Activated T-helper 17 cell treated with anti-CD3 and anti-CD28 coated beads, Interleukin-2, amount 50 U/mL, for 72 hours (primary cell): ENCODE data around the gene SRMS. TPM values are rescaled to one million over a fixed set of nuclear protein-coding genes. Genes with fewer than 3 reads are reported as not detected.
A peak's percentile ranks its signal among the peaks of the same experiment; 100 is the strongest.

Experiments used
- ATAC-seq: fragments of 150-1000 bp; cut with Tn5 transposase; replicated peaks from 2 replicates; pipeline ENCODE4 v1.10.0; 2021; ENCODE audit warnings: mild to moderate bottlenecking, moderate library complexity
- H3K27ac Mint-ChIP-seq: one replicate; pipeline ENCODE4 v1.8.0; 2022; ENCODE audit warnings: mixed read lengths
- H3K27me3 Mint-ChIP-seq: one replicate; pipeline ENCODE4 v1.8.0; 2022; ENCODE audit warnings: mixed read lengths
- H3K36me3 Mint-ChIP-seq: one replicate; pipeline ENCODE4 v1.8.0; 2022; ENCODE audit warnings: low read depth, mild to moderate bottlenecking, mixed read lengths
- H3K4me1 Mint-ChIP-seq: one replicate; pipeline ENCODE4 v1.8.0; 2022; ENCODE audit warnings: mixed read lengths
- H3K4me3 Mint-ChIP-seq: one replicate; pipeline ENCODE4 v1.8.0; 2022; ENCODE audit warnings: mild to moderate bottlenecking, mixed read lengths
- H3K9me3 Mint-ChIP-seq: one replicate; pipeline ENCODE4 v1.8.0; 2022; ENCODE audit warnings: mixed read lengths
- total RNA-seq, 2 donors: library from RNA; stranded (reverse); gene quantifications; one replicate each; pipeline ENCODE4 v1.2.3, GENCODE V29; 2022

The SRMS gene
- total RNA-seq, 2 donors from 2014 or later = not detected

DNA sequence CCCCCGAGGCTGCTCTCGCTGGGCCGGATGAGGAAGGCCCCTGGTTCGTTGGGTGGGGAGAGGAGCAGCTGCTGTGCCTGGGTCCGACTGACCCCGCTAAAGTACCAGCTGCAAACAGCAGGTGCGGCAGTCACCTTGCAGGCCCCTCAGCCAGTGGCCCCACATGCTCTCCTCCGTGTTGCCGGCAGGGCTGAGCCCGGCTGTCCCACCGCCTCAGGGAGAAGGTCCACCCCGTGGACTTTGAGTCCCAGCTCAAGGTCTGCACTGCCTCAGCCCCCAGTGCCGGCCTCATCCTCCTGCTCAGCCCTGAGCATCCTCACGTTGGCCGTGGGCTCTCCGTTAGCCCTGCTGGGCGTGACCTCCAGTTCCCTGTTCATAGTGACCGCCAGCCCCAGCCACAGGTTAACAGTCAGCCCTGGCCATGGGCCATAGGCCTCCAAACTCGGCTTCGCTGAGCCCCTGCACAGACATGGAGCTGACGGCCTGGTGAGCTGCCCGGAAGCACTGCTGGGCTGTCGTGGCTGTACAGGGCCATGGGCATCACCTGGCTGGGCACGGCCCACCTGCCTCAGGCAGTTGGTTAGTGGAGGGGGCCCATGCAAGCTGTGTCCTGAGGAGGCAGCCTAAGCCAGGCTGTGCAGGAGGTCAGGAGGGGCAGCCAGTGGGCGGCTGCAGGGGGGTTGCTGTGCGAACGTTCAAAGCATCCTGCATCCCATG, 3.1 kb downstream of the SRMS start:
- no peak overlapping the region for H3K4me3 Mint-ChIP-seq
- peaks cover 5% of the 10 kb centered on the region for H3K4me1 Mint-ChIP-seq
- no peak for ATAC-seq
- no peaks in the 10 kb centered on the region for H3K36me3 Mint-ChIP-seq
- H3K27ac Mint-ChIP-seq = no peak overlapping the region
- peaks cover 1% of the 10 kb centered on the region for H3K27me3 Mint-ChIP-seq
- no peaks in the 10 kb centered on the region for H3K9me3 Mint-ChIP-seq

DNA sequence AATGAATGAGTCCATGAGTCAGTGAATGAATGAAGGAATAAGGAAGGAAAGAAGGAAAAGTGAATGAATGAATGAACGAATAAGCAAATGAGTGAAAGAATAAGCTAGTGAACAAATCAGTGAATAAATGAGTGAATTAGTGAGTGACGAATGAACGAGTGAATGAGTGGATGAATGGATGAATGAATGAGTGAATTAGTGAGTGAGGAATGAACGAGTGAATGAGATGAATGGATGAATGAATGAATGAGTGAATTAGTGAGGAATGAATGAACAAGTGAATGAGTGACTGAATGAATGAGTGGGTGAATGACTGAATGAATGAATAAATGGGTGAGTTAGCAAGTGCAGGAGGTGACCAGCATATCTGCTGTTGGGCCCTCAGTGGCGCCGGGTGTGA, 3.8 kb downstream of the SRMS start:
- no peak for ATAC-seq

DNA sequence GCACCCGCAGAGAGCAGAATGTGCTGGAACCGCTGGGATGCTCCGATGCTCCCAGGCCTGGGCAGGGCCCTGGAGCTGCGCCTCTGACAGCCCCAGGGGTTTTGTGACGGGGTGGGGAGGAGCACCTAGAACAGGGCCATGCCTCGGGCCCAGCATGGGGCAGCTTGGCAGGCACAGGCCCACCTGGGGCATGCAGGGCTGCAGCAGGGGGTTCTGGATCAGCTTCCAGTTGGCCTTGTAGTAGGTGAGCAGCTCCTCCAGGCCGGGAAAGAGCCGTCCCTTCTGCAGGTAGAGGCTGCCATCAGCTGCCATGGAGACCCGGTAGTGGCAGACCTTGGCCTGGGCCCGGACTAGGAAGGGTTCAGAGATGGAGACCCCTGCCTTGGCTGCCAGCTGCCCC, 4.4 kb downstream of the SRMS start:
- no peak overlapping the region for H3K4me3 Mint-ChIP-seq
- peaks cover 5% of the 10 kb centered on the region for H3K4me1 Mint-ChIP-seq
- no peaks in the 10 kb centered on the region for H3K9me3 Mint-ChIP-seq
- no peaks in the 10 kb centered on the region for H3K36me3 Mint-ChIP-seq
- no peak overlapping the region for H3K27ac Mint-ChIP-seq
- no peaks in the 10 kb centered on the region for H3K27me3 Mint-ChIP-seq
- ATAC-seq = no peak

More for the DNA sequence above, 3.8 kb downstream of the SRMS start:
- Mint-ChIP-seq H3K4me1 (peaks cover 5% of the 10 kb centered on the region), H3K27me3 (no peaks in the 10 kb centered on the region), H3K4me3 (no peak overlapping the region), H3K9me3 (no peaks in the 10 kb centered on the region), H3K27ac (no peak overlapping the region), H3K36me3 (no peaks in the 10 kb centered on the region)

DNA sequence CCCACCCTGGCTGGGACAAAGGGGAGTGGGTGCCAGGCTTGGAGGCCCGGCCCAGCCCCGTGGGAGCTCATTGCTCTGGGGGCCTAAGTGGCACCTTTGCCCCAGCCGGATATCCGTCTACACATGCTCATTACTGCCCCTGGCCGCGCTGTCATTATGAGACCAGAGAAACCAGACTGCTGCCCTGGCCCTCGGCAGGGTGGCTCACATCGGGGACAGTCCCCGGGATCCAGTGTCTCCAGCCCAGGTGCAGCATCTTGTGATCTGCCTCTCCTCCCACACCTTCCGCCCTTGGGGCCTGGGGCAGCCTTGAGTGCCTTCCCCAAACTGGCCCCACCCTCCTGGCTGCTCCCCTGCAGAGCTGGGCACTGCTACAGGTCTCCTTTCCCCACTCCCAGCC, 4.9 kb downstream of the SRMS start:
- no peak overlapping the region for H3K4me3 Mint-ChIP-seq
- no peak overlapping the region for H3K27ac Mint-ChIP-seq
- no peaks in the 10 kb centered on the region for H3K36me3 Mint-ChIP-seq
- H3K27me3 Mint-ChIP-seq = no peaks in the 10 kb centered on the region
- H3K9me3 Mint-ChIP-seq = no peaks in the 10 kb centered on the region
- ATAC-seq = no peak
- peaks cover 5% of the 10 kb centered on the region for H3K4me1 Mint-ChIP-seq

DNA sequence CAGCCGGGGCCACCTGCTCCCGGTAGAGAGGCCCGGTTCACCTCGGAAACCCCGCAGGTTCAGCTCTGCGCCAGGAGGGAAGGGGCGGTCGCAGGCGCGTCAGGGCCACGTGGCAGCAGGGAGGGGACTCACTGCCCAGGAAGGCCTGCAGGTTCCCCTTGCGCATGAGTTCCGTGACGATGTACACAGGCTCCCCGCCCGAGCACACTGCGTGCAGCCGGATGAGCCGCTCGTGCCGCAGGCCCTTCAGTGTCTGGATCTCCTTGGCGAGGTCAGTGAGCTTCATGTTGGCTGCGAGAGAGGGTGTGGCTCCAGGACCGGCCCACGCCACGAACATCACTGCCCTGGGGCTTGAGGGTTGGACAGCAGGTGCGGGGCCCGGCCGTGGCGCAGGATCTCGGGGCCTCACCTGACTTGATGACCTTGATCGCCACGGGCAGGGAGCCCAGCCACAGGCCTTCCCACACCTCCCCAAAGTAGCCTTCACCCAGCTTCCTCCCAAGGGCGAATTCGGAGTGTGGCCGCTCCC, 5.5 kb downstream of the SRMS start:
- no peak overlapping the region for H3K27ac Mint-ChIP-seq
- no peak for ATAC-seq
- no peak overlapping the region for H3K4me3 Mint-ChIP-seq
- no peaks in the 10 kb centered on the region for H3K27me3 Mint-ChIP-seq
- H3K9me3 Mint-ChIP-seq = no peaks in the 10 kb centered on the region
- H3K36me3 Mint-ChIP-seq = no peaks in the 10 kb centered on the region
- peaks cover 5% of the 10 kb centered on the region for H3K4me1 Mint-ChIP-seq

DNA sequence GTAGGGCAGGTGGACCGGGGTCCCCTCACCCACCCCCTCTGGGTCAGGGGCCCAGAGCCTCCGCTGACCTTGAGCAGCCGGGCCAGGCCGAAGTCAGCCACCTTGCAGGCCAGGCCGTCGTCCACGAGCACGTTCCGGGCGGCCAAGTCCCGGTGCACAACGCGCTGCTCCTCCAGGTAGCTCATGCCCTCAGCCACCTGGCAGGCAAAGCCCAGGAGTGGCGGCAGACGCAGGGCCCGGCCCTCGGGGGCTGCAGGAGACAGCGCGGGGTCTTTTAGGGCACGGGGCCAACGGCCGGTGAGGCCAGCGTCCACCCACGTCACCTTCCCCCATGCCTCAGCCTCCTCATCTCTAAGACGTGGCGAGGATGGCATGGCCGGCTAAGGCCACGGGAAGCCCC, 6.2 kb downstream of the SRMS start:
- H3K36me3 Mint-ChIP-seq = no peaks in the 10 kb centered on the region
- no peak overlapping the region for H3K27ac Mint-ChIP-seq
- no peaks in the 10 kb centered on the region for H3K9me3 Mint-ChIP-seq
- H3K4me1 Mint-ChIP-seq = peaks cover 5% of the 10 kb centered on the region
- ATAC-seq = no peak
- H3K4me3 Mint-ChIP-seq = no peak overlapping the region
- H3K27me3 Mint-ChIP-seq = no peaks in the 10 kb centered on the region

DNA sequence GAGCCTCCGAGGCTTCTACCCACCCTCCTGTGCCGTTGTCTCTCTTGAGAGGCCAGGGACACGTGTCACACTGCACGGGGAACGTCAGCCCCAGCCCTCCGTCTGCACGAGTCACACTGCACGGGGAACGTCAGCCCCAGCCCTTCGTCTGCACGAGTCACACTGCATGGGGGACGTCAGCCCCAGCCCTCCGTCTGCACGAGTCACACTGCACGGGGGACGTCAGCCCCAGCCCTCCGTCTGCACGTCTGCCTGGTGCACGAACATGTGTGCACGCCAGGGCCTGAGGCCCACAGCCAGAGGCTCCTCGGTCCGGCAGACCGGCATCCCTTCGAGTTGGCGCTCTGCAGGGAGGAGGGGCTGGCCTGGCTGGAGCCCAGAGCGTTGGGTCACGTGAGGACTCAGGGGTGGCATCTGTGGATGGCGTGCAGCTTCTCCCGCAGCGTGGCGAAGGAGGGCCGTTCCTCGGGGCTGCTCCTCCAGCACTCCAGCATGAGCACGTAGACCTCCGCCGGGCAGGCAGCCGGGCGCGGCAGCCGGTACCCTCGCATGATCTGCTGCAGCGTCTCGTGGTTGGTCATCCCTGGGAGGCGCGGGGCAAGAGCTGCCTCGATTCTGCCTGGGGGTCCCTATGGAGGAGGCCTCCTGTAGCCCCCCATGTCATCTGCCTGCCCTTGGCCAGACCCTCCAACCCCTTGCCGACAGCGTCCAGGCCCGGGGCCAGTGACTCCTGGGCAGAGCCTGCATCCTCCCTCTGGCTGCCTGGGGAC, 6.9 kb downstream of the SRMS start:
- H3K36me3 Mint-ChIP-seq = no peaks in the 10 kb centered on the region
- H3K4me1 Mint-ChIP-seq = peaks cover 5% of the 10 kb centered on the region

DNA sequence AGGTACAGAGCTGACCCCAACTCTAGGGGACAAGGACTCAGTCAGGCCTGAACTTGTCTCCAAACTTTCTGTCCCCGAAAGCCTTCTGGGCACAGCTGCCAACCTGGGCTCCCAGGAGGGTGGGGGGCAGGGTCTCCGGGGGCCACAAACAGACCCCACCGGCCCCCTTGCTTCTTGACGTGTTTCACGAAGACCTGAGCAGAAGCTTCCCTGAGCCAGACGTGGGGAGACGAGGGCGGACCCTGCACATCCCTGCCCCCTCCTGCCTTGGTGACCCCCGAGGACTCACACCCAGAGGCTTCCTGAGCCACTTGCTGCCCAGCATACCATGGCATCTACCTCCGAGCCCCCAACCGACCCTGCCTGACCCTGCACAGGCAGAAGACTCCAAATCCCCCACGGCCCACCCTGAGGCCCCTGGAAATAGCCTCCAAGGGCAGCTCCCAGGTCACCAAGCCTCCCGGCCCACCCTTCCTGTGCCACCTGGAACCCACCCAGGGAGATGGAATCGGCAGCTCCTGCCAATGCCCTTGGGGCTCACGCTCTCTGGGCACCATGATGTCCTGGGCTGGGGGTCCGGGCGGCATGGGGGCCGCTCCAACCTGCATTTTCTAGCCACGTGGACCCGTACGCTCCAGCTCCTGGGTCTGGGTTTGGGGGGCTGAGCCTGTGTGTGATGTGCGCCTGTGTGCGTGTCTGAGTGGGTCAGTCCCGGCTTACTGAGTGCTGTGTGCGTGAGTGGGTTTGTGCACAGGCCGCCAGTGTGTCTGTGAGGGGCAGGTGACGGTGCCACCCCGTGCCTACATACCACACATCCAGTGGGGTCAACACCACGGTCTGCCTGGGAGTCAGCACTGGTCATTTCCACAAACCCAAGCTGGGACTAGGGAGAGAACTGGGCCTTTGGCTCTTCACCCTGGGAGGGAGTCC, 7.8 kb downstream of the SRMS start:
- Mint-ChIP-seq H3K9me3 (no peaks in the 10 kb centered on the region), H3K27ac (no peak overlapping the region), H3K4me1 (peaks cover 5% of the 10 kb centered on the region), H3K27me3 (no peaks in the 10 kb centered on the region), H3K36me3 (no peaks in the 10 kb centered on the region), H3K4me3 (no peak overlapping the region)
- ATAC-seq = no peak

More for the DNA sequence above, 6.9 kb downstream of the SRMS start:
- H3K4me3 Mint-ChIP-seq = no peak overlapping the region
- H3K9me3 Mint-ChIP-seq = no peaks in the 10 kb centered on the region
- H3K27ac Mint-ChIP-seq = no peak overlapping the region
- ATAC-seq = no peak
- no peaks in the 10 kb centered on the region for H3K27me3 Mint-ChIP-seq

DNA sequence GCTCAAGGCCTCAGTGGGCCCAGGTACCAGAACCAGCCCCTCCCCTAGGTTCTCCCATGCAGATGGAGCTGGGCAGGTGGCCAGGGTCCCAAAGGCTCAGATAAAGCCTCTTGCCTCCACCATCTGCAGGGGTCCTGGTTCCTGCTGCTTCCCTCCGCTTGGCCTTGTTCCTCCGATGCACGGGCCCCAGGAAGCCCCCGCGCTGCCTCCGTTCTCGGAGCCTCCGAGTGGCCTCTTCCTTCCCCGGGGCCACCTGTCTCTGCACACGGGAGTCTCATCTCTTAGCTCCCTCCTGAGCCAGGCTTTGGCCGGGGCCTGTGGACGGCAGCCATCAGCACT, 8.5 kb downstream of the SRMS start:
- H3K4me1 Mint-ChIP-seq = peaks cover 5% of the 10 kb centered on the region
- no peaks in the 10 kb centered on the region for H3K9me3 Mint-ChIP-seq
- H3K27me3 Mint-ChIP-seq = no peaks in the 10 kb centered on the region
- H3K36me3 Mint-ChIP-seq = no peaks in the 10 kb centered on the region
- no peak for ATAC-seq
- H3K27ac Mint-ChIP-seq = no peak overlapping the region
- no peak overlapping the region for H3K4me3 Mint-ChIP-seq

DNA sequence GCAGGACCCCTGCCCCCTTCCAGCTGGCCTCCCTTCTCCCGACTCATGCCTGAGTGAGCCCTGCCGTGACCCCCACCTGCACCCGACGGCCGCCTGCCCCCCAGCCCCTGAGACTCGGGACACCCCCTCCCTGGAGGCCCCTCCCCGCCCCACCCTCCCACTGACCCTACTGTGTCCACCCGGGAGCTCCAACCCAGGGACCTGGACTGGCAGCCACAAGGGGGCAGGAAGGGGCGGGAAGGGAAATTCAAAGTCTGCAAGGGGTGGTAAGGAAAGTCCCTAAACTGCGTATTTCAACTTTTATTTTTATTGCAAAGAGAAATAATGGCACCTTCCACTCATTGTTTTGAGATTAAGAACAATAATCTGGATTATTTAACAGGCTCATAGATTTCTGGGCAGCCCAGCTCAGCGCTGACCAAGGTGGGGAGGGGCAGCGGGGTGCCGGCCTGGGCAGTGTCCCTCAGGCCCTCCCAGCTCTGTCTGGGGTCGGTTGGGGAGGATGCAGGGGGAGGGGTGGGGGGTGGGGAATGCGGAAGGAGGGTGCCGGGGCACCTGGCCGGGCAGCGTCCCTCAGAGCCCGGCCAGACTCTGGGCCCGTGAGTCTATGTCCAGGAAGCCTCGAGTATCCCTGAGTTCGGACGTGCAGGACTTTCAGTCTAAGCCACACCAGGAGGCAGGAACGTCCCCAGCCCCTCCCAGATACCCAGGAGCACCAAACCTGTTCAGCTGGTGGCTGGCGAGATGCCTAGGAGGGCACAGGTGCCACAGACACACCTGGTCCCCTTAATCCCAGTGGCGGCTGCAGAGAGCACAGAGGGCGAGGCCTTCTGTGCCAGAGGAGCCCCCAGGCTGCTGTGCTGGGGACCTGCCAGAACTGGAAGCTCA, 9.1 kb downstream of the SRMS start:
- Mint-ChIP-seq H3K9me3 (no peaks in the 10 kb centered on the region), H3K4me3 (peak overlapping the region; percentile 67), H3K27ac (peak overlapping the region; percentile 86), H3K27me3 (no peaks in the 10 kb centered on the region), H3K36me3 (no peaks in the 10 kb centered on the region), H3K4me1 (no peaks in the 10 kb centered on the region)
- peak; percentile 8 for ATAC-seq

DNA sequence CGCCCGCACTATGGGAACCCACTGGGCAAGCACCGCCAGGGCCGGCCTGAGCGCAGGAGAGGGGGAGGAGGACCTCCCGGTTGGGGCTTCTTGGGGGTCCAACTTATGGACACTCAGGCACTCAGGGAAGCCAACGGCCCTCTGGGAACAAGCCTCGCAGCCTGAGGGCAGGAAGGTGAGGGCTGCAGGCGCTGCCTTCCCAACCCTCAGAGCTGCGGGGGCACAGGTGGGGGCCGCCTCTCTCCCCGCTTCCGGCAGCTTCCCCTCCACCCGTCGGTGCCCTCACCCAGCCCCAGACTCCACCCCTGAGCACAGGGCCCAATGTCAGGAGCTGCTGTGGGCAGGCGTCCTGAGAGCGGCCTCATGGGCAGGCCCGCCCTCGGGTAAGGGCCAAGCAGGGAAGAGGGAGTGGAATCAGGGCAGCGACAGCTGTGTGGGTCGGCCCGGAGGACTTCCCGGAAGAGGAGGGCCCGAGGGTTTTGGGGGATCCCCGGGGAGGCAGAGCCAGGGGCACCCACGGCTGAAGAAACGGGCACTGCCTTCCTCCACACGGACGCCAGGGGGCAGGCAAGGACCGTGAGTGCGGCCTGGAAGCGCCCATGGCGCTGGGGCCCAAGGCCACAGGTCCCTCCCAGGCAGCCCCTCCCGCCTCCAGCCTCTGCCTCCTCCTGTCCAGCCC, 9.9 kb downstream of the SRMS start:
- peak; percentile 94 for ATAC-seq
- Mint-ChIP-seq H3K9me3 (no peaks in the 10 kb centered on the region), H3K4me1 (no peaks in the 10 kb centered on the region), H3K36me3 (no peaks in the 10 kb centered on the region), H3K4me3 (peak overlapping the region; percentile 67), H3K27ac (peak overlapping the region; percentile 86), H3K27me3 (no peaks in the 10 kb centered on the region)

DNA sequence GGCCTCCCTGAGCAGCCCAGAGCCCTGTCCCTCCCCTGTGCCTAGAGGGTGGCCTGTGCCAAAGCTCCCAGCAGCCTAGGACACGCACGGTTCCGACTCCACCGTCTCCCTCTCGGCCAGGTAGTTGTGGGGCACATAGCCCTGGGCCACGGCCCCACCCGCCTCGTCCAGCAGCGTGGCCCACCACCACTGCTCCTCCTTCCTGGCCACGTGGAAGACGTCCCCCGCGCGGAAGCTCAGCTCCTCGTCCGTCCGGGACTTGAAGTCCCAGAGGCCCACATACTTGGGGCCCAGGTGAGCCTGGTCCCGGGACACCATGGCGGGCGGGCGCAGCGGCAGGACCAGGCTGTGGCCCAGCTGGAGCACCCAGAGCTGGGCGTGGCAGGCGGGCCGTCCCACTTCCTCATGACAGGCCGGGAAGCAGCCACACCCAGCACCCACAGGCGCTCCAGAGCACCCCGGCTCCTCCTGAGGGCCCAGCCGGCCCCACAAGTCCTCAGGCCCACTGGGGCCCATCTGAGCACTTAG, 10.5 kb downstream of the SRMS start, which contains the start of gene PTK6:
Gene PTK6, minus strand, starts transcription at position 380 of the 528 bp plus-strand sequence. Its CDS starts 62 bp downstream, at position 318.
- H3K36me3 Mint-ChIP-seq = no peaks in the 10 kb centered on the region
- peaks cover 2% of the 10 kb centered on the region for H3K4me1 Mint-ChIP-seq
- H3K27ac Mint-ChIP-seq = peak within 1 kb of the TSS; percentile 86
- peak; percentile 44 for ATAC-seq
- H3K27me3 Mint-ChIP-seq = peaks cover 2% of the 10 kb centered on the region
- peak within 1 kb of the TSS; percentile 67 for H3K4me3 Mint-ChIP-seq
- no peaks in the 10 kb centered on the region for H3K9me3 Mint-ChIP-seq
